ENCODE results near the gene UXT. TPM values are rescaled to one million over a fixed set of nuclear protein-coding genes. Genes with fewer than 3 reads are reported as not detected.

The UXT gene
- total and polyA plus RNA-seq, 2 of the 4 experiments (the other 2 are of a cell fraction): 106 to 164 TPM

GRCh38 chrX:47643926-47644325 lies 15.1 kb downstream of the UXT start:
- no peak overlapping the region for H3K18ac ChIP-seq (ENCODE audit: low read depth, low read length)
- H3K27me3 ChIP-seq (ENCODE audit: control insufficient read depth, insufficient read depth, low read length): no peaks in the 10 kb centered on the region
- WGBS, 2 experiments (ENCODE audit: extremely low coverage in 2 of 2, insufficient read length in 1 of 2): no CpG with 5 or more reads among the region's 2 CpGs
- no peak overlapping the region for H3K9ac ChIP-seq (ENCODE audit: low read depth, low read length)
- no peak overlapping the region for H2AK5ac ChIP-seq (ENCODE audit: low read depth, low read length)
- no peak overlapping the region for H4K5ac ChIP-seq (ENCODE audit: low read depth, low read length)
- DNase-seq (peak; percentile 47), ATAC-seq (ENCODE audit: low read depth) (no peak)
- ChIA-PET POLR2A (ENCODE audit: unreplicated experiment) (no interaction called here), CTCF (interaction anchor here (1.2 to 1.5 kb wide), 4 partner anchors 20 to 103 kb away, joined by 3 to 6 read pairs (median 4); partner anchors contain the start of gene TIMP1)
- H2BK5ac ChIP-seq (ENCODE audit: low read depth, low read length, poor library complexity, severe bottlenecking): no peak overlapping the region
- H3K4me3 ChIP-seq (ENCODE audit: insufficient read depth, low read depth, low read length): no peak overlapping the region
- intact Hi-C loops (cut with micrococcal nuclease) (loop anchor here (1.0 to 5.0 kb wide), 5 partner anchors 57 to 452 kb away; partner anchors contain the start of gene UBA1), dilution Hi-C loops (cut with HindIII; ENCODE audit: low sequenced_read_pairs, unreplicated experiment) (no loop called here), in situ Hi-C loops (cut with MboI; ENCODE audit: low sequenced_read_pairs) (loop anchor here (25.0 kb wide), 1 partner anchor 432 kb away; the partner anchor contains the start of gene CDK16)
- no peak overlapping the region for H3K14ac ChIP-seq (replicated peaks; ENCODE audit: low read depth, low read length)
- H3K79me1 ChIP-seq (ENCODE audit: low read depth in 1 of 2, low read length in 2 of 2): peaks cover 3 to 35% of the 10 kb centered on the region in 2 experiments; a peak in 3 of 4 replicates
- no peak overlapping the region for H4K91ac ChIP-seq (ENCODE audit: insufficient read depth, low read depth, low read length)
- no peak overlapping the region for H3K27ac ChIP-seq (ENCODE audit: insufficient read depth, low read length)
- TF ChIP-seq FOS (IDR thresholded peaks at IDR 0.05; ENCODE audit: low read depth, low read length): no peak
- no peak for TF ChIP-seq MAZ (IDR thresholded peaks at IDR 0.05; ENCODE audit: borderline replicate concordance, low read depth, low read length)
- no peak for TF ChIP-seq CHD1 (IDR thresholded peaks at IDR 0.05; ENCODE audit: low read depth, low read length)
- peak; percentile 44 for TF ChIP-seq CTCF (conservative IDR thresholded peaks at IDR 0.05; ENCODE audit: low read depth, low read length)
- peak; percentile 43; the same call in 1 of the 2 replicates for TF ChIP-seq RAD21 (IDR thresholded peaks at IDR 0.05; ENCODE audit: low read length)
- TF ChIP-seq SMC3 (IDR thresholded peaks at IDR 0.05; ENCODE audit: low read depth, low read length): peak; percentile 52
- TF ChIP-seq NFE2L2 (IDR thresholded peaks at IDR 0.05; ENCODE audit: low read depth, low read length): no peak
- H4K8ac ChIP-seq (ENCODE audit: low read depth in 2 of 2, low read length in 2 of 2): no peak overlapping the region
- H2BK20ac ChIP-seq (ENCODE audit: low read depth, low read length): no peak overlapping the region
- no peak overlapping the region for H2BK15ac ChIP-seq (ENCODE audit: low read depth, low read length)
- H2BK120ac ChIP-seq (ENCODE audit: low read depth, low read length): no peak overlapping the region
- H4K20me1 ChIP-seq (ENCODE audit: insufficient read depth, low read length): peaks cover 25% of the 10 kb centered on the region
- peak overlapping the region; percentile 28 for H2AFZ ChIP-seq (replicated peaks; ENCODE audit: low read length, poor library complexity)
- no peaks in the 10 kb centered on the region for H3K9me1 ChIP-seq (ENCODE audit: insufficient read depth, low read length)
- no peak overlapping the region for H2AK9ac ChIP-seq (replicated peaks; ENCODE audit: low read depth, low read length, poor library complexity)
- peaks cover 14% of the 10 kb centered on the region for H3K36me3 ChIP-seq (ENCODE audit: control insufficient read depth, insufficient read depth, low read length)
- BruUV-seq (replicated peaks): no TSS peak
- H3K4me1 ChIP-seq (ENCODE audit: control insufficient read depth, insufficient read depth, low read length): peaks cover 5% of the 10 kb centered on the region
- H3K56ac ChIP-seq (ENCODE audit: extremely low read depth, insufficient read depth, low read length): no peak overlapping the region
- no peak overlapping the region for H3K4ac ChIP-seq (ENCODE audit: low read depth, low read length)
- H3K23ac ChIP-seq (ENCODE audit: low read depth, low read length): no peak overlapping the region
- no peaks in the 10 kb centered on the region for H3K9me3 ChIP-seq (ENCODE audit: control insufficient read depth, insufficient read depth, low read length)
- no peak overlapping the region for H3K4me2 ChIP-seq (ENCODE audit: low read depth, low read length)

All from IMR-90 (cell line).